ENCODE data around the gene KAZN. TPM values are rescaled to one million over a fixed set of nuclear protein-coding genes. Genes with fewer than 3 reads are reported as not detected.

KAZN gene
- total and polyA plus RNA-seq, 2 of the 8 experiments (the other 6 are each of a cell fraction or from before 2014, with no cell fraction given): 3.7 to 11.8 TPM

DNA sequence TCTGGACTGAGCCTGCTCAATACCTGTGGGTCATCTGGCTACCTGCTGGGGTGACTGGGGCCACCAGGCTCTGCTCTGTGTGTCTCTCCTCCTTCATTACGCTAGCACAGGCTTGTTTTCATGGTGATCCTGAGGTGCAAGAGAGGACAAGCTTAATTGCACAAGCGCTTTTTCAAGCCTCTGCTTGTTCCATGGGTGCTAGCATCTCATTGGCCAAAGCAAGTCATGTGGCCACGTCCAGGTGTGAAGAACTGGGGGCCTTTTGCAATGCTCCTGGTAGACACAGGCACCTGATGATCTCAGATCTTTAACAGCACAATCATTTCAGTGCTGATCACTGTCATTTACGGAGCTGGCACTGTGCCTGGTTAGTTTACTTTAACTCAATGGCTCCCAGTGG is 114.6 kb downstream of the KAZN start:
- no peak overlapping the region for H4K5ac ChIP-seq (ENCODE audit: insufficient read length, low read depth, low read length)
- no peak overlapping the region for H2BK12ac ChIP-seq (ENCODE audit: low read depth, low read length)
- H3K9me3 ChIP-seq (ENCODE audit: insufficient read depth in 2 of 2, low read depth in 1 of 2, low read length in 1 of 2): peaks cover under 1 to 7% of the 10 kb centered on the region in 2 experiments; a peak in 2 of 4 replicates
- no peak overlapping the region for H3K4ac ChIP-seq (replicated peaks; ENCODE audit: insufficient read length, low read depth, low read length)
- H3K14ac ChIP-seq (ENCODE audit: insufficient read length): no peak overlapping the region
- ChIA-PET CTCF (ENCODE audit: partially characterized antibody) (no interaction called here), POLR2A (ENCODE audit: partially characterized antibody) (no interaction called here)
- H2BK20ac ChIP-seq (ENCODE audit: low read length): no peak overlapping the region
- H2AFZ ChIP-seq (ENCODE audit: low read length): no peak overlapping the region
- peaks cover 2% of the 10 kb centered on the region; the same call in 1 of the 2 replicates for H3K79me1 ChIP-seq (ENCODE audit: low read depth, low read length)
- H3K18ac ChIP-seq (ENCODE audit: extremely low read depth, low read length): no peak overlapping the region
- no peak overlapping the region for H4K91ac ChIP-seq (replicated peaks; ENCODE audit: insufficient read length, low read length)
- no peak overlapping the region for H2BK15ac ChIP-seq (ENCODE audit: low read length)
- no peak overlapping the region for H3K9ac ChIP-seq (replicated peaks in 1 of 4; ENCODE audit: extremely low read depth in 1 of 4, low read depth in 3 of 4, low read length in 3 of 4)
- H3K4me1 ChIP-seq (replicated peaks in 1 of 4; ENCODE audit: control insufficient read depth in 3 of 4, insufficient read depth in 4 of 4, low read length in 3 of 4): no peaks in the 10 kb centered on the region
- H3K4me2 ChIP-seq (ENCODE audit: insufficient read depth in 1 of 2, low read depth in 2 of 2, low read length in 2 of 2): no peak overlapping the region
- no peak overlapping the region for H2BK120ac ChIP-seq (replicated peaks; ENCODE audit: low read depth, low read length)
- no peak overlapping the region for H3K56ac ChIP-seq (replicated peaks; ENCODE audit: insufficient read length, low read depth, low read length)
- no peak overlapping the region for H2BK5ac ChIP-seq (ENCODE audit: low read depth, low read length)
- no peak overlapping the region for H3K27ac ChIP-seq (ENCODE audit: low read depth, low read length)
- H3K4me3 ChIP-seq (ENCODE audit: extremely low read depth in 1 of 4, insufficient read depth in 2 of 4, low read depth in 3 of 4, low read length in 4 of 4): no peak overlapping the region
- DNase-seq (ENCODE audit: low read depth in 1 of 2, low spot score in 2 of 2) (no peak), FAIRE-seq (no peak)
- H3K27me3 ChIP-seq (replicated peaks in 1 of 4; ENCODE audit: control insufficient read depth in 3 of 4, extremely low read depth in 1 of 4, insufficient read depth in 3 of 4, low read length in 3 of 4): no peaks in the 10 kb centered on the region; a peak in 1 of 7 replicates
- H3K79me2 ChIP-seq (ENCODE audit: control insufficient read depth in 1 of 2, insufficient read depth in 2 of 2, low read length in 2 of 2): no peaks in the 10 kb centered on the region
- no peak overlapping the region for H2AK5ac ChIP-seq (ENCODE audit: low read depth, low read length)
- no peaks in the 10 kb centered on the region for H3K36me3 ChIP-seq (ENCODE audit: control insufficient read depth in 2 of 4, insufficient read depth in 4 of 4, low read length in 3 of 4)
- H3K23ac ChIP-seq (ENCODE audit: insufficient read length): no peak overlapping the region
- no peaks in the 10 kb centered on the region for H3K23me2 ChIP-seq (ENCODE audit: low read depth, low read length)
- 88% methylated on average over 4 of the region's 4 CpGs; no CpG with 5 or more reads in 1 of the 2 experiments for WGBS, 2 experiments (ENCODE audit: extremely low coverage in 1 of 2, insufficient coverage in 1 of 2, insufficient read length in 1 of 2, insufficient replicate concordance in 2 of 2, low coverage in 1 of 2, low lambda C conversion rate in 2 of 2, missing lambda C conversion rate in 1 of 2)
- H4K20me1 ChIP-seq (replicated peaks in 1 of 2; ENCODE audit: control insufficient read depth in 1 of 2, insufficient read depth in 2 of 2, low read length in 2 of 2): no peaks in the 10 kb centered on the region
- H4K8ac ChIP-seq (ENCODE audit: extremely low read depth, insufficient read depth, low read length): no peak overlapping the region
- no peak for TF ChIP-seq ASH2L (IDR thresholded peaks at IDR 0.05; ENCODE audit: low read length)
- TF ChIP-seq, protein P1, sequence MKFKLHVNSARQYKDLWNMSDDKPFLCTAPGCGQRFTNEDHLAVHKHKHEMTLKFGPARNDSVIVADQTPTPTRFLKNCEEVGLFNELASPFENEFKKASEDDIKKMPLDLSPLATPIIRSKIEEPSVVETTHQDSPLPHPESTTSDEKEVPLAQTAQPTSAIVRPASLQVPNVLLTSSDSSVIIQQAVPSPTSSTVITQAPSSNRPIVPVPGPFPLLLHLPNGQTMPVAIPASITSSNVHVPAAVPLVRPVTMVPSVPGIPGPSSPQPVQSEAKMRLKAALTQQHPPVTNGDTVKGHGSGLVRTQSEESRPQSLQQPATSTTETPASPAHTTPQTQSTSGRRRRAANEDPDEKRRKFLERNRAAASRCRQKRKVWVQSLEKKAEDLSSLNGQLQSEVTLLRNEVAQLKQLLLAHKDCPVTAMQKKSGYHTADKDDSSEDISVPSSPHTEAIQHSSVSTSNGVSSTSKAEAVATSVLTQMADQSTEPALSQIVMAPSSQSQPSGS (IDR thresholded peaks at IDR 0.05; ENCODE audit: low read length): no peak
- TF ChIP-seq, protein P2, sequence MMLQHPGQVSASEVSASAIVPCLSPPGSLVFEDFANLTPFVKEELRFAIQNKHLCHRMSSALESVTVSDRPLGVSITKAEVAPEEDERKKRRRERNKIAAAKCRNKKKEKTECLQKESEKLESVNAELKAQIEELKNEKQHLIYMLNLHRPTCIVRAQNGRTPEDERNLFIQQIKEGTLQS (IDR thresholded peaks at IDR 0.05; ENCODE audit: insufficient read depth, low read depth, low read length): no peak
- no peak for TF ChIP-seq BRCA1 (IDR thresholded peaks at IDR 0.05; ENCODE audit: low read depth, low read length)
- TF ChIP-seq CHD1 (IDR thresholded peaks at IDR 0.05; ENCODE audit: low read depth, low read length): no peak
- TF ChIP-seq SP2 (IDR thresholded peaks at IDR 0.05; ENCODE audit: low read length): no peak
- no peak for TF ChIP-seq CHD2 (IDR thresholded peaks at IDR 0.05; ENCODE audit: low read length)
- TF ChIP-seq, protein P3, sequence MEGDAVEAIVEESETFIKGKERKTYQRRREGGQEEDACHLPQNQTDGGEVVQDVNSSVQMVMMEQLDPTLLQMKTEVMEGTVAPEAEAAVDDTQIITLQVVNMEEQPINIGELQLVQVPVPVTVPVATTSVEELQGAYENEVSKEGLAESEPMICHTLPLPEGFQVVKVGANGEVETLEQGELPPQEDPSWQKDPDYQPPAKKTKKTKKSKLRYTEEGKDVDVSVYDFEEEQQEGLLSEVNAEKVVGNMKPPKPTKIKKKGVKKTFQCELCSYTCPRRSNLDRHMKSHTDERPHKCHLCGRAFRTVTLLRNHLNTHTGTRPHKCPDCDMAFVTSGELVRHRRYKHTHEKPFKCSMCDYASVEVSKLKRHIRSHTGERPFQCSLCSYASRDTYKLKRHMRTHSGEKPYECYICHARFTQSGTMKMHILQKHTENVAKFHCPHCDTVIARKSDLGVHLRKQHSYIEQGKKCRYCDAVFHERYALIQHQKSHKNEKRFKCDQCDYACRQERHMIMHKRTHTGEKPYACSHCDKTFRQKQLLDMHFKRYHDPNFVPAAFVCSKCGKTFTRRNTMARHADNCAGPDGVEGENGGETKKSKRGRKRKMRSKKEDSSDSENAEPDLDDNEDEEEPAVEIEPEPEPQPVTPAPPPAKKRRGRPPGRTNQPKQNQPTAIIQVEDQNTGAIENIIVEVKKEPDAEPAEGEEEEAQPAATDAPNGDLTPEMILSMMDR (IDR thresholded peaks at IDR 0.05; ENCODE audit: control extremely low read depth in 1 of 3, insufficient read depth in 1 of 3, low read depth in 1 of 3, low read length in 3 of 3): no peak
- TF ChIP-seq RNF2 (IDR thresholded peaks at IDR 0.05; ENCODE audit: borderline replicate concordance, low read depth, low read length, missing control alignments, poor library complexity, severe bottlenecking): no peak
- TF ChIP-seq SIRT6 (IDR thresholded peaks at IDR 0.05; ENCODE audit: low read length): no peak
